AG09319 (cell line): ENCODE results near the gene PIK3C2B.

Source experiments
- DNase-seq: peaks from one replicate; pipeline ENCODE4 v3.0.0-alpha.2; 2010; ENCODE audit warnings: low read depth; ENCODE audit errors: extremely low read depth
- TF ChIP-seq, protein P1 (sequence below): IDR thresholded peaks from 2 replicates; pipeline ENCODE4 v1.5.1; 2011; ENCODE audit warnings: low read depth, mild to moderate bottlenecking, inconsistent platforms, low read length, moderate library complexity

The PIK3C2B gene

DNA sequence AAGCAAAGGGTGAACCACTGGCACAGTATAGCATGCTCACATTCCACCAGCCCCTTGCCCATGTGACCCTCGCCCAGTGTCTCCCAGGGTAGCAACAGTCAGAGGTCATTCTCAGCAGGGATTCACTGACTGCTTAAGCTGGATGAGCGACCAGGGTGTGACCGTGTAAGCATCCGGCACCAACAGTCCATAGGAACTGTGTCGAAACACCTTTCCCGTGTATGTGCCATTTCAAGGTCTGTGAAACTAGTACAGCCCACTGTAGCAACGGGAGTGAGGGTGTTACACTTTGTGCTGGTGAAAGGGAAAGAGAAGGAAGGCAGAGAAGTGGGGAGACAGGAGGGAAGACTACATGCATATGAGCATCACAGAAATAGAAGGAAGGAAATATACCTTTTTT is 10.8 kb downstream of the PIK3C2B start:
- TF ChIP-seq, protein P1, sequence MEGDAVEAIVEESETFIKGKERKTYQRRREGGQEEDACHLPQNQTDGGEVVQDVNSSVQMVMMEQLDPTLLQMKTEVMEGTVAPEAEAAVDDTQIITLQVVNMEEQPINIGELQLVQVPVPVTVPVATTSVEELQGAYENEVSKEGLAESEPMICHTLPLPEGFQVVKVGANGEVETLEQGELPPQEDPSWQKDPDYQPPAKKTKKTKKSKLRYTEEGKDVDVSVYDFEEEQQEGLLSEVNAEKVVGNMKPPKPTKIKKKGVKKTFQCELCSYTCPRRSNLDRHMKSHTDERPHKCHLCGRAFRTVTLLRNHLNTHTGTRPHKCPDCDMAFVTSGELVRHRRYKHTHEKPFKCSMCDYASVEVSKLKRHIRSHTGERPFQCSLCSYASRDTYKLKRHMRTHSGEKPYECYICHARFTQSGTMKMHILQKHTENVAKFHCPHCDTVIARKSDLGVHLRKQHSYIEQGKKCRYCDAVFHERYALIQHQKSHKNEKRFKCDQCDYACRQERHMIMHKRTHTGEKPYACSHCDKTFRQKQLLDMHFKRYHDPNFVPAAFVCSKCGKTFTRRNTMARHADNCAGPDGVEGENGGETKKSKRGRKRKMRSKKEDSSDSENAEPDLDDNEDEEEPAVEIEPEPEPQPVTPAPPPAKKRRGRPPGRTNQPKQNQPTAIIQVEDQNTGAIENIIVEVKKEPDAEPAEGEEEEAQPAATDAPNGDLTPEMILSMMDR, result no peak
- DNase-seq, result no peak

- TF ChIP-seq, protein P1, result no peak
- no peak for DNase-seq
These were observed 14.1 kb downstream of the PIK3C2B start for GRCh38 chr1:204480515-204480914.

GRCh38 chr1:204479387-204480136 is 15.0 kb downstream of the PIK3C2B start:
- TF ChIP-seq, protein P1, result no peak
- no peak for DNase-seq

GRCh38 chr1:204478921-204479320 is 15.7 kb downstream of the PIK3C2B start:
- DNase-seq, result no peak
- TF ChIP-seq, protein P1, result no peak

DNA sequence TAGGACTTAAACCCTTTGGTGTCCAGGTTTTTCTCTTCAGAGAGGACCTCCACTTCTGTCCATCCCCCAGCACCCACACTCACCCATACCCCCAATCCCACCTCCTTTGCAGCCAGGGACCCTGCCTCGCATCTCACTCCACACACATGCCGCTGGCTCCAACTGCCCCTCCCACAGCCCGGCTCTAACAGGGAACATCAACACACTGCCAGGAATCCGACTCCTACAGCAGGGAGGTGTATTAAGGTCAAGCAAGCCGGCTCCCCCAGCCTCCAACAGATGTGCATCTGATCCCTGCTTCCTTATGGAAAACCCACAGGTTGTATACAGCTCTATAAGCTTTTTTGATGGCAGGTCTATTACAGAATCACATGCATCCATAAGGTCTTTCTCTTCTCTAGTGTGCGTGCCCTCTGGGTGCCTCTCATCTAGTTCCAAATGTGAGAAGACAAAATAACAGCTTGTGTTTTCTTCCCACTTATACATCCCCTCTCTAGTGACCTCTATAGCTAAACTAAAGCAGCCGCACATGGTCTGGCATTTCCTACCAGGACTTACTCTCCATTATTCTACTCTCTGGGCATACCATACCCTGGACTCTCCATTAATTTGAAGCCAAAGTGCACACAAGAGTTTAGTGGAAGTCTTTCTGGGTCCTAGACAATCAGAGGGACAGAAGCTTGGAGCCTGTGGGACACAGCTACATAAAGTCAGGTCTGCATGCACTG is 16.3 kb downstream of the PIK3C2B start:
- TF ChIP-seq, protein P1, result no peak
- DNase-seq, result no peak

- TF ChIP-seq, protein P1, result no peak
- no peak for DNase-seq
These were observed 17.4 kb downstream of the PIK3C2B start for GRCh38 chr1:204477036-204477740.

DNA sequence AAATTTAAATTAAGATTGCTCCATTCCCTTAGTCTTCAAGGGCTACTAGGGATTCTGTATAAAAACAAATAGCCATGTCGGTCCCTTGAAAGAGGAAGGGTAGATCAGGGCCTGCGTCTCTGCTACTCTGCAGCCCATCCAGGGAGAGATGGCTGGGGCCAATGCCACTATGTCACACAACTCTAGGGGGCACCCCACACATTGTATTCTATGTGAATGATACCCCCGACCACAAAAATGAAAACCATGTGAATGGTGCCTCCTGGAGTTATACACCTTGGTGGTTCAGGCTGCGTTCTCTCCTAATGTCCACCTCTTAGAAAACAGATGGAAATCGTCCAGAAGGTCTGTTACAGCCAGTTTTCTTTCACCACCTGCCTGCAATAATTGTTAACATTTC is 18.0 kb downstream of the PIK3C2B start:
- no peak for DNase-seq
- TF ChIP-seq, protein P1, result no peak
